ENCODE results near the gene GPATCH8. TPM values are rescaled to one million over a fixed set of nuclear protein-coding genes. Genes with fewer than 3 reads are reported as not detected.

Gene GPATCH8
- total RNA-seq, 3 donors from 2014 or later (not counting 1 experiment from before 2014, with no cell fraction given) = 104 to 111 (median 109) TPM

GRCh38 chr17:44527954-44528353, 24.7 kb upstream of the GPATCH8 start:
- 94% methylated on average over 28 of the region's 28 CpGs for WGBS (ENCODE audit: insufficient coverage)

GRCh38 chr17:44527102-44527501, 23.9 kb upstream of the GPATCH8 start:
- Mint-ChIP-seq H3K9me3 (no peaks in the 10 kb centered on the region), H3K36me3 (no peaks in the 10 kb centered on the region), H3K27me3 (ENCODE audit: low read depth in 2 of 2) (peaks cover 0 to 4% of the 10 kb centered on the region in 2 donors), H3K4me1 (no peaks in the 10 kb centered on the region), H3K27ac (no peak overlapping the region), H3K4me3 (no peak overlapping the region)
- no peak overlapping the region for H3K4me3 ChIP-seq (ENCODE audit: low read length)
- no peaks in the 10 kb centered on the region for H3K4me1 ChIP-seq (ENCODE audit: control insufficient read depth, insufficient read depth, low read length)
- DNase-seq (no peak), ATAC-seq (no peak)
- H3K9me3 ChIP-seq (ENCODE audit: control insufficient read depth, insufficient read depth, low read length) = no peaks in the 10 kb centered on the region
- H3K27me3 ChIP-seq (ENCODE audit: control insufficient read depth, insufficient read depth, low read length) = no peaks in the 10 kb centered on the region
- no peak for TF ChIP-seq CTCF (IDR thresholded peaks at IDR 0.05)
- no CpG with 5 or more reads among the region's 1 CpG for WGBS (ENCODE audit: insufficient coverage)
- intact Hi-C loops (cut with micrococcal nuclease) = no loop called here
- no peak overlapping the region for H3K27ac ChIP-seq (ENCODE audit: low read length)
- H3K36me3 ChIP-seq (ENCODE audit: control insufficient read depth, insufficient read depth, low read length) = no peaks in the 10 kb centered on the region

More at GRCh38 chr17:44527954-44528353, 24.7 kb upstream of the GPATCH8 start:
- Histone ChIP-seq H3K4me3 (ENCODE audit: low read length) (no peak overlapping the region), H3K27me3 (ENCODE audit: control insufficient read depth, insufficient read depth, low read length) (no peaks in the 10 kb centered on the region), H3K27ac (ENCODE audit: low read length) (no peak overlapping the region), H3K9me3 (ENCODE audit: control insufficient read depth, insufficient read depth, low read length) (no peaks in the 10 kb centered on the region), H3K4me1 (ENCODE audit: control insufficient read depth, insufficient read depth, low read length) (no peaks in the 10 kb centered on the region), H3K36me3 (ENCODE audit: control insufficient read depth, insufficient read depth, low read length) (no peaks in the 10 kb centered on the region)
- no peak overlapping the region for H3K27ac Mint-ChIP-seq
- intact Hi-C loops (cut with micrococcal nuclease) = no loop called here
- no peak overlapping the region for H3K4me3 Mint-ChIP-seq
- ATAC-seq (no peak), DNase-seq (no peak)
- H3K9me3 Mint-ChIP-seq = no peaks in the 10 kb centered on the region
- no peak for TF ChIP-seq CTCF (IDR thresholded peaks at IDR 0.05)
- H3K36me3 Mint-ChIP-seq = no peaks in the 10 kb centered on the region
- H3K27me3 Mint-ChIP-seq (ENCODE audit: low read depth in 2 of 2) = peaks cover 0 to 4% of the 10 kb centered on the region in 2 donors
- H3K4me1 Mint-ChIP-seq = no peaks in the 10 kb centered on the region

- no peaks in the 10 kb centered on the region for H3K36me3 Mint-ChIP-seq
- no peak for ATAC-seq
- no peak for TF ChIP-seq CTCF (IDR thresholded peaks at IDR 0.05)
- DNase-seq = no peak
- Histone ChIP-seq H3K36me3 (ENCODE audit: control insufficient read depth, insufficient read depth, low read length) (no peaks in the 10 kb centered on the region), H3K27ac (ENCODE audit: low read length) (no peak overlapping the region), H3K4me1 (ENCODE audit: control insufficient read depth, insufficient read depth, low read length) (no peaks in the 10 kb centered on the region), H3K9me3 (ENCODE audit: control insufficient read depth, insufficient read depth, low read length) (no peaks in the 10 kb centered on the region), H3K4me3 (ENCODE audit: low read length) (no peak overlapping the region), H3K27me3 (ENCODE audit: control insufficient read depth, insufficient read depth, low read length) (no peaks in the 10 kb centered on the region)
- intact Hi-C loops (cut with micrococcal nuclease) = loop anchor here (1.0 kb wide), 1 partner anchor 123 kb away; no protein-coding TSS in a partner anchor
- no peaks in the 10 kb centered on the region for H3K4me1 Mint-ChIP-seq
- H3K27ac Mint-ChIP-seq = no peak overlapping the region
- H3K9me3 Mint-ChIP-seq = no peaks in the 10 kb centered on the region
- H3K4me3 Mint-ChIP-seq = no peak overlapping the region
- H3K27me3 Mint-ChIP-seq (ENCODE audit: low read depth in 2 of 2) = peaks cover 0 to 7% of the 10 kb centered on the region in 2 donors
- WGBS (ENCODE audit: insufficient coverage) = 80% methylated on average over 3 of the region's 3 CpGs
Observed at GRCh38 chr17:44523672-44523972, 20.4 kb upstream of the GPATCH8 start.

Data from natural killer cell (primary cell).